GM21515 (cell line): ENCODE data around the gene KLHL11.
"Not testable (repeated sequence)": the region's sequence is repeated elsewhere in the genome, so short reads cannot be mapped to it uniquely, and the experiment has no call there.

Experiments used
- ATAC-seq: cut with Tn5 transposase; IDR thresholded peaks from one replicate; pipeline ENCODE4 v1.9.1; 2021; ENCODE audit not compliant: unreplicated experiment

KLHL11 gene

GRCh38 chr17:41888332-41888965 lies 23.2 kb upstream of the KLHL11 start:
- no peak for ATAC-seq

GRCh38 chr17:41885733-41886132 lies 20.5 kb upstream of the KLHL11 start:
- ATAC-seq = no peak

- no peak for ATAC-seq
These were observed 17.5 kb upstream of the KLHL11 start for GRCh38 chr17:41882756-41883155.

GRCh38 chr17:41880130-41880529 lies 14.9 kb upstream of the KLHL11 start:
- ATAC-seq = no peak

DNA sequence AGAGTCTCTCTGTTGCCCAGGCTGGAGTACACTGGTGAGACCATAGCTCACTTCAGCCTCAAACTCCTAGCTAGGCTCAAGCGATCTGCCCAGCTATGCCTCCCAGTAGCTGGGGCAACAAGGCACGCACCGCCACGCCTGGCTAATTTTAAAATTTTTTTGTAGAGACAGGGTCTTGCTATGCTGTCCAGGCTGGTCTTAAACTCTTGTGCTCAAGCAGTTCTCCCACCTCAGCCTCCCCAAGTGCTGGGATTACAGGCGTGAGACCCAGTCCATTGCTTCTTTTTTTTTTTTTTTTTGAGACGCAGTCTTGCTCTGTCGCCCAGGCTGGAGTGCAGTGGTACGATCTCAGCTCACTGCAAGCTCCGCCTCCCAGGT lies 9.1 kb upstream of the KLHL11 start:
- ATAC-seq = not testable (repeated sequence)

DNA sequence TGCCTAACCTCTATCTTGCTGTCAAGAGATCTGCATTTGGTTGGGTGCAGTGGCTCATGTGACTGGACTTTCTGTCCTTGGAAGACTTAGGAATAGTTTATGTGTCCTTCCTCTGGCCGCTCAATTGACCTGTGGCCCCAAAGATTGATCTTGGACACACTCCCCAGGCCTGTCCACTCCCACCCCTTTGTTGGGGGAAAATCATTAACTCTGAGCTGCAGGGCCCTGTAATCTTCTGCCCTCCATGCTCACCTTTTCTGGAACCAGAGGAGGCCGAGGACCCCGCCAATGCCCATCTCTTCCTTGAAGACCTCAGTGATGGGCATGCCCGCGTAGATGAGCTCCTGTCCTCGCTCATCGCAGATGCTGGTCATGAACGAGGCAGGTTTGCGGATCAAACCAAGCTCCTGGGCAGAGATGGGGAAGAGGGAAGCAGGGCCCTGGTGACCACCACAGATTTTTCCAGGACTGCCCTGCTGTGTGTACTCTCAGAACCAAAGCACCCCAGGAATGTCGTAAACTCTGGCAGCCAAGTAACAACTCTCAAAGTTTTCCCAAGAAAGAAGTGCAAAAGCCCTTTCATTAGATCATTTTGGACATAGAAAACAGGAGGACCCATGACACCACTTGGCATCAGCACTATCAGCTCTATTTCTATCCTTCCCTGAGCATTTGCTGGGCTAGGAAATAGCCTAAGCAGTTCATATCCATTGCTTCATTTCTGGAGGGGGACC lies 8.5 kb upstream of the KLHL11 start:
- no peak for ATAC-seq

DNA sequence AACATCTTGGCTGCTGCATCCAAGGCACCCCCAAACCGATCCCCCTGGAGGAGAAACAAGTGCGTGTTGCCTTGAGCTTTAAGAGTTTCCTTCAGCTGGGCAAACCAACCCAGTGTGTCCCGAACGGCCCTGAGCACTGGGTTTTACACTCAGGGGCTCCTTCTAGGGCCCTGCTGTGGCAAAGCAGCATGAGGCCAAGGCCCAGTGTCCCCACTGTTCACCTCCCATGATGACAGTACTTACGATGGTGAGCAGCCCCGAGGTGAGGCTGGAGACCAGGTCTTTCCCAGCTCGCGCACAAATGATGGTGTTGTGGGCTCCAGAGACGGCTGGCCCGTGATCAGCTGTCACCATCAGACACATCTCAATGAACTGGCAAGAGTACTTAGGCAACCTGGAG lies 6.6 kb upstream of the KLHL11 start:
- no peak for ATAC-seq

GRCh38 chr17:41870627-41871026 lies 5.4 kb upstream of the KLHL11 start:
- ATAC-seq = no peak

GRCh38 chr17:41870097-41870496 lies 4.9 kb upstream of the KLHL11 start:
- ATAC-seq = no peak

DNA sequence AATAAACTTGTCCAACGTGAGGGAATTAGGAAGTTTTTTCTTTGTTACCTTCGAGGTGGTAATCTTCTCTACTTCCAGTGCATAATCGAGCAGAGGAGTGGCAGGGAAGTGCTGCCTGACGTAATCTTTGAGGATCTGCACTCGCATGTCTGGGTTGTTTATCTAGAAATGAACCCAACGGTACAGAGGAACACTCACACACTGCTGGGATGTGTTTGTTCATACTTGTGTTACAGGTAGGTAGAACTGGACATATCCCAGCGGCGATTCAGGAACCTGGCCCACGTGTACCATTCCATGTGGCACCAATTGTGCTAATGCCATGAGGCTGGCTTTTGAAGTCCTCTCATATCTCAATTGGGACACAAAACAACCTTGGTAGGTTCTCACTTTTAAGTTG lies 4.2 kb upstream of the KLHL11 start:
- no peak for ATAC-seq

DNA sequence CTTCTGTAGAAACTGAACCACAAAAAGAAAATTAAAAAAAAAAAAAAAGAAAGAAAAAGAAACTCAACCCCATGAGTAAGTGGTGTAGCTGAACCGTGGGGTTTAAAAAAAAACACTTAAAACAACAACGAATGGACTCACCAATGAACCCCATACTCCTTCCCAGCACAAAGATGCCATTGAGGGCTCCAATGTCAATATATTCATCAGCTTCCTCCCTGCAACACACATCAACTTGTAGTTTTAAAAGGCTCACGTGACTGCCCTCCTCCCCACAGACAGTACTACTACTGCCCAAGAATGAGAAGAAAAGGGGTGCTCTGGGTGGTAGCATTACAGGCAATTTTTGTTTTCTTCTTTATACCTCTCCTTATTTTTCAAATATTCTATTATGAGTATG lies 3.3 kb upstream of the KLHL11 start:
- no peak for ATAC-seq

- no peak for ATAC-seq
These were observed 322 bp upstream of the KLHL11 start for GRCh38 chr17:41865596-41865893.

DNA sequence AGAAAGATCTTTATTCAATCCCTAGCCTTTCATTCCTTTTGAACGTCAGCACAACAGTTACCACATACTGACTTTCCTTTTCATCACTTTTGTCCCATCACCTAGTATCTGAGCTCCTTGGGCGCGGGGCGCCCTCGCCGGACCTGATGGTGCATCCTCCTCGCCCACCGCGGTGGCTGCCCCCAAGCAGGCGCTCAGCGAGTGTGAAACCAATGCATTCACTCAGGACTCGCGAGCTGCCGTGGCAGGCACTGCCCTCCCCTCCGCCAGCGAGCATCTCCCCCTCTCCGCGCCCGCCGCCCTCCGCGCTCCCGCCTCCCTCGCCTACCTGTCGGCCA lies 756 bp downstream of the KLHL11 start:
- ATAC-seq = peak; percentile 19

GRCh38 chr17:41863074-41863848 lies 2.0 kb downstream of the KLHL11 start:
- ATAC-seq = no peak

GRCh38 chr17:41860254-41860931 lies 4.8 kb downstream of the KLHL11 start:
- no peak for ATAC-seq

DNA sequence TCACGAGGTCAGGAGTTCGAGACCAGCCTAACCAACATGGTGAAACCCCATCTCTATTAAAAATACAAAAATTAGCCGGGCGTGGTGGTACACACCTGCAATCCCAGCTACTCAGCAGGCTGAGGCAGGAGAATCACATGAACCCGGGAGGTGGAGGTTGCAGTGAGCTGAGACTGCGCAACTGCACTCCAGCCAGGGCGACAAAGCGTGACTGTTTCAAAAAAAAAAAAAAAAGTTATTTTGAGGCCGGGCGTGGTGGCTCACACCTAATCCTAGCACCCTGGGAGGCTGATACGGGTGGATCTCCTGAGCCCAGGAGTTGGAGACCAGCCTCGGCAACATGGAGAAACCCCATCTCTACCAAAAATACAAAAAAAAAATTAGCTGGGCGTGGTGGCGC lies 13.8 kb downstream of the KLHL11 start:
- ATAC-seq = not testable (repeated sequence)

DNA sequence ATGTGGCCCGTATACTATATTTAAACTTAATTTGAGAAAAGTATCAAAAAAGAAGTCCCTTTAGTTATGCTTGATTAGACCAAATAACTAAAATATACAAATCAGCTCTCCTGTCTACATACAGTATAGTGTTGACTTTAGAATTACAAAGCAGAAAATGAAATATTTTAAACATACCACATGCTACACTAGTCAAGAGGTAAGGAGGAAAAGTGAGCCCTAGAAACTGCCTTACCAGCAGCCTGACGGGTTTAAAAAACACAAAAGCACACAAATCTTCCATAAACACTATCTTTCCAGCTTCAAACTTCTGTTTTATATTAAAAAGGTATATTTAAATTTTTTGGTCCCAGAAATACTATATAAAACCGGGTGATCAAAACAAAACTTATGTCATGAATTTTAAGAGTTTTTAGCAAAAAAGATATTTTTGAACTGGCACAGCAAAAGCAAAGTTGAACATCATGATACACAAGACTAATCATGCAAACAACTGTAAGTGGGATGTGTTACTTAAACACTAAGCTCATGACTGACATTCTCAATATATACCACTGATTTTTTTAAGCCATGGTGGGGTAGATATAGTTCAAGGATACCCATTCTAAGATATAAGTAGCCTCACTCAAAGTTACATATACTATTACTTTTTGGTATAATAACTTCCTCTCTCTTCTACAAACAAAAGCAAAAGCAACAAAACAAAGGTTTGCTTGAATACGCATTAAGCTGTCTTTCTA lies 15.8 kb downstream of the KLHL11 start:
- no peak for ATAC-seq

DNA sequence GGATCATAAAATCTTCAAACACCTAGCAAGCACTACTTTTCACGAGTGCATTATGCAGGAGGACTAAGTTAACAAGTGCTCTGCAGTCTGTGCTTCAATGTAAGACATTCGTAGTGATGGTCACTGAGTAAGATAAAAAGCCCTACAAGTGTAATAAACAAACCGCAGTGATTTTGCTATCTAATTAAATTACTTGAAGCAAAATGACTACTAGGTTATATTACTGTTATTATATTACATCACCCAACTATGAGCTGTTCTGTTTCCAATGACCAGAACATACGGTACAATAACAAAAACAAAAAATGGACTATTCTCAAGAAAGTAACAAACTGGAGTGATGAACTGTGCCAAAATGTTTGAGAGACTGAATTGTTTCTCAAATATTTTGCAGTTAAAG lies 16.4 kb downstream of the KLHL11 start:
- ATAC-seq = no peak

DNA sequence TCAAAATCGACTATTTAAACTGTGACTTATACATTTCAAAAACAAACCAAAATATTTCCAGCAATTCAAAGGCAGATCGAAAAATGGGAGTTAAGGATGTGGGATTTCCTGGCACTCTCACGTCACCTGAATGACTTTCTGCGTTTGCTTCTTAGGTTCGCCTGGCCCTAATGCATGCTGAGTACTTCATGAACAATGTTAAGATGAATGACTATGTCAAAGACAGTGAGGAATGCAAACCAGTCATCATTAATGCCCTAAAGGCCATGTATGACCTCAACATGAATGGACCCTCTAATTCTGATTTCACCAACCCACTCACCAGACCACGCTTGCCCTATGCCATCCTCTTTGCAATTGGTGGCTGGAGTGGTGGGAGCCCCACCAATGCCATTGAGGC lies 20.3 kb downstream of the KLHL11 start:
- no peak for ATAC-seq

DNA sequence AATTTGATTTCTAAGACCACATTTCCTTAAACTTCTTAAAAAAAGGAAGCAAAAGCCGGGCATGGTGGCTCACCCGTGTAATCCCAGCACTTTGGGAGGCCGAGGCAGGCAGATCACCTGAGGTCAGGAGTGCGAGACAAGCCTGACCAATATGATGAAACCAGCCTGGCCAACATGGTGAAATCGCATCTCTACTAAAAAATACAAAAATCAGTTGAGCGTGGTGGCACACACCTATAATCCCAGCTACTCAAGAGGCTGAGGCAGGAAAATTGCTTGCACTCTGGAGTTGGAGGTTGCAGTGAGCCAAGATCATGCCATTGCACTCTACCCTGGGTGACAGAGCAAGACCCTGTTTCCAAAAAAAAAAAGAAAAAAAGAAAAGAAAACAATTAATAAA lies 24.4 kb downstream of the KLHL11 start:
- ATAC-seq = not testable (repeated sequence)

DNA sequence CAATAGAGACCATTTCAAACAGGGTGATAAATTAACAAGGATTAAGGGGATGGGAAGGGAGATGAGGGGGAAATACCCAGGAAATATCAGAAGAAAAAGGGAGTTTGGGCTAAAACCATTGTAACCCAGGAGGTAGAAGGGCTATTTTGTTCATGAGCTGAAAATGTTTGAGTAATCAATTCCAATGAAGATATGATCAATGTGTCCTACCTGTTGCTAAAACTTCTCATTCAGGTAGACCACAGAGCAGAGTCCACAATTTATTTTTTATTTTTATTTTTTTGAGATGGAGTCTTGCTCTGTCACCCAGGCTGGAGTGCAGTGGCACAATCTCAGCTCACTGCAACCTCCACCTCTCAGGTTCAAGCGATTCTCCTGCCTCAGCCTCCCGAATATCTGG lies 25.8 kb downstream of the KLHL11 start:
- not testable (repeated sequence) for ATAC-seq
